HuH-7.5 (cell line): ENCODE data around the gene CDK3.
"Not testable (repeated sequence)": the region's sequence is repeated elsewhere in the genome, so short reads cannot be mapped to it uniquely, and the experiment has no call there.

Experiments
- DNase-seq: peaks from one replicate; pipeline ENCODE4 v3.0.0; 2011; ENCODE audit warnings: low spot score

CDK3 gene

DNA sequence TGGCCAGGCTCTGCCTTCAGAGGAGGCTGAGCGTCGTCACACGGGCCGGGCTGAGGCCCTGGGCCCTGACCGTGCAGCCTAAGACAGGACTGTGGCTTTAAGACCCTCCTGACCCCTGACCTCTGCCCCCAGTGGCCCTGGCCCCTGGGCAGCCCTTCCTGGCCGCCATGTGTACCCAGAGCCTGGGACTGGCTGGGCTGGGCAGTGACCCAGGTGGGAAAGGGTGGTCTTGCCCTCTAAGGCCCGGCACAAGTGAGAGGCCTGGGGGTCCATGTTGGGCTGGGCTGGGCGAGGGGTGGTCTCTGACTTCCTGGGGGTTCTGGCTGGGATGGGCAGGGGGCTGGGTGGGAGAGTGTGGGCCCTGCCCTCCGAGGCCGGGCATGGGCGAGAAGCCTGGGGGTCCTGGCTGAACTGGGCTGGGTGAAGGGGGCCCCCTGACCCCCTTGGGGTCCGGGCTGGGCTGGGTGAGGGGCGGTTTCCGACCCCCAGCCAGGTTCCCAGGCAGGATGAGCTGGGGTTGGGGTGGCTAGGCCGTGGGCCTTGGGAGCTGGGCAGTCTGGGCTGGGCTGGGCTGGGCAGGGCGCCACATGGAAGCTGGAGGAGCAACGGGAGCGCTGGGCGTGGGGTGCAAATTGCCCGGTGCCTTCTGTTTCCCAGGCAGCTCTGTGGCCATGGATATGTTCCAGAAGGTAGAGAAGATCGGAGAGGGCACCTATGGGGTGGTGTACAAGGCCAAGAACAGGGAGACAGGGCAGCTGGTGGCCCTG lies at the start of gene CDK3:
TSS of gene CDK3 (plus strand) at position 101 of the 767 bp plus-strand sequence. CDS start at position 672, 571 bp downstream.
- DNase-seq: no peak

GRCh38 chr17:75950855-75951554 lies 49.6 kb upstream of the CDK3 start:
- DNase-seq: no peak

DNA sequence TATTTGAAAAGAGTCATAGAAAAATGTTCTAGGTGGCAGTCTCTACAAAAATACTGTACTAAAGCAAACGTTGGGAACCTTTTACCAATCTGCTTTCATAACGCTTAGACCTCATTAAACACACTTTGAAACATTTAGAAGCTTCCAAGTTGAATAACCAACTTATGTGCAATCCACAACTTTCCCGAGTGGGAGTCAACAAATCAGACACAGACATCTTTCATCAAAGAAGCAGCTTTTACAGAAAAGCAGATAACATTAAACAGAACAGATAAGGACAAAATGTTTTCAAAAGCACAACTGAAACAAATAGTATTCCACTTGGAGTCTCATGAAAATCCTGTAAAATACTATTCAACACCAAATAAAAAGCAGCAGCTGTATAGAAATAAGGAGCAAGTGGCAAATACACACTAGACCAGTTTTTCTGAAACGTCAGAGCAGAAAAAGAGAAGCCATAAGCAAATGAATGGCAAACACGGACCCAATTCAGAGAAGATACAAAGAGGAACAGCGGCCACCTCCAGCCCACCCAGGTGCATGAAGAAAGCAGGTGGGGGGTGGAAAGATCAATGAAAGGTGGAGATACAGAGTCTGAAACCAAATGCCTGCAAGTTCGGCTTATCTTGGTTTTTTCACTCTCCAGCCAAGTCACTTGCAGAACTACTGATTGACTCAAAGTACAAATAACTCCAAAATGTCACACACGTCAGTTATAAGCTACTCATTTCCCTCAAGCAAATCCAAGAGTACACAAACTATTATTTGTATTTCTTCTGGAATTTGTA lies 41.4 kb upstream of the CDK3 start:
- no peak for DNase-seq

GRCh38 chr17:75959839-75960511 lies 40.7 kb upstream of the CDK3 start:
- DNase-seq: no peak

DNA sequence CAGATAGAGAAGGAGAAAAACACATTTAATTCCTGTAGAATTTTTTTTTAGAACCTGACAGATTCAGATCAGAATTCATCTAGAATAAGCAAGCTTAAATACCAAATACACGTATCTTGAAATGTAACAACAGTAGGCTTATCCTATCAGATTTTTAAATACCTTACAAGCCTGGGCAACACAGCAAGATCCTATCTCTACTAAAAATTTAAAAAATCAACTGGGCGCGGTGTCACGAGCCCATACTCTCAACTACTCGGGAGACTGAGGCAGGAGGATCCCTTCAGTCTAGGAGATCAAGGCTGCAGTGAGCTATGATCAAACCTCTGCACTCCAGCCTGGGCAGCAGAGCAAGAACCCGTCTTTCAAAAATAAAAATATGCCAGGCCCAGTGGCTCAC lies 35.2 kb upstream of the CDK3 start:
- no peak for DNase-seq

- DNase-seq: not testable (repeated sequence)
Observed at GRCh38 chr17:75969044-75969443, 31.6 kb upstream of the CDK3 start.

GRCh38 chr17:75970011-75970523 lies 30.6 kb upstream of the CDK3 start:
- no peak for DNase-seq

DNA sequence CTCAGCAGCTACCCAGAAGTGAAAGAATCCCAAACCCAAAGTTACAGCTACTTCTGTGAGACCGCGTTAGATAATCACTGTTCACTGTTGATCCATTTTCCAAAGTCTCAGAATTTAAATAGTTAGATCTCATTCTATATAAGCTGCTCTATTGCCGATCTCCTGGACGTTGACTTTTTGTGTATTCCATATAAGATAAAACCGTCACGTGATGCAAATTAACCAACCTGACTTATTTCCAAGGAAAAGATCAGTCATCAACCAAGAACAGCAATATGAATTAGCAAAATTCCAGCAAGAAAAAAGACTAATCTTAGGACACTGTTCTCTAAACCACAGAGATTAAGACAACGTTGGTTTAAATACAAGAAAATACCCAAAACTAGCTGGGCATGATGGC lies 30.0 kb upstream of the CDK3 start:
- DNase-seq: no peak

DNA sequence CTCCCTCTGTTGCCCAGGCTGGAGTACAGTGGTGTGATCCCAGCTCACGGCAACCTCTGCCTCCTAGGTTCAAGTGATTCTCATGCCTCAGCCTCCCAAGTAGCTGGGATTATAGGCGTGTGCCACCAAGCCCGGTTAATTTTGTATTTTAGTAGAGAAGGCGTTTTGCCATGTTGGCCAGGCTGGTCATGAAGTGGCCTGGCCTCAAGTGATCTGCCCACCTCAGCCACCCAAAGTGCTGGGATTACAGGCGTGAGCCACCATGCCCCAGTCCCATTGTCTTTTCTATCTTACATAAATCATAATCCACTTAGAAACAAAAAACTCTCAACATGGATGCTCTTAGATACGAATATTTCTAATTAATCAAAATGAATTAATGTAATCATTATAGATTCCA lies 25.5 kb upstream of the CDK3 start:
- not testable (repeated sequence) for DNase-seq

DNA sequence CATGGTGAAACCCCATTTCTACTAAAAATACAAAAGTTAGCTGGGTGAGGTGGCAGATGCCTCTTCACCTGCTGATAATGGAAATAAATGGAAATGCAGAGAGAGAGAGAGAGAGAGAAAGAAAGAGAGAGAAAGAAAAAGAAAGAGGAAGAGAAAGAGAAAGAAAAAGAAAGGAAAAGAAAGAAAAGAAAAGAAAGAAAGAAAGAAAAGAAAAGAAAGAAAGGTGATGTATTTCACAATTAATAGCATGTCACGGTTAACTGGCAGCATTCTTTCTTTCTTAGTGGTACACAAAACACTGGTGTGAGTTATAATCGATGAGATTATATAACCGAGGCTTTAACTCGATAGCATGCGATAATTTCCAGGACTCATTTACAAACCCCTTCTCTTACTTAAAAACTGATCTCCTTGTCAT lies 24.9 kb upstream of the CDK3 start:
- DNase-seq: no peak

- no peak for DNase-seq
Observed at GRCh38 chr17:75976175-75976848, 24.3 kb upstream of the CDK3 start.

DNA sequence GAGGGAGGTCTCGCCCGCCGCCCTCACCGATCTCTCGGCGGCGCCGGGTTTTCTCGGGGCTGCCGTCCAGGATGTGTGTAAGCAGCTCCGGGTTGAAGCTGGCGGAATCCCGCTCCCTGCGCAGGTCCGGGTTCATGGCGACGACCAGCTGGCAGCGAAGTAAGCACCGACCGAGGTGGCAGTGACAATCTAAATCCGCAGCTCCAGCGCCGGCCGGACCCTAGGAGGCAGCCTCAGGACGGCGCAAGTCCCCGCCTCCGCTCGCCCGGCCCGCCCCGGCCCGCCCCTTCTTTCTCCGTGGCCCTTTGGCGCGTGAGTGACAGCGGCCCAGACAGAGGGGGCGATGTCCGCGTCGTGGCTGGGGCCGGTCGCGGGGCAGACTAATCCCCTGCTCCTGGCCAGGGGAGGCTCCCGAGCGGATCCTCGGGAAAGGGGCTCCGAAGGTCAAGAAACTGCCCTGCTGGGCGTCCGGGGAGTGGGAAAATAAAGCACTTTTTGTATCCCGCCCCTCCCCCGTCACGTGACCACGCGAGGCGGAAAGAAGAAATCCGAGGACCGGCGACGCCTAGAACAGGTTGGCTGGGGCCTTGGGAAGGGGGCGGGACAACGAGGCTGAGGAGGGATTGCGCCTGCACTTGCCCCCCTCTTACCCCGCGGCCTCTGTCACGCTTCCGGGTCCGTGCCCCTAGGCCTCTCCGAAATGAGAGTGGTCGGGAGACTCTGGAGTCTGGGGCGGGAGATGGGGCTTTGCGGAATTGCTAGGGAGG lies 21.5 kb upstream of the CDK3 start, which contains the start of the genes ACOX1 and TEN1:
TSS of gene ACOX1 (minus strand) at position 229 of the 767 bp plus-strand sequence. CDS start at position 136, 93 bp downstream.
TSS of gene TEN1 (plus strand) at position 303 of the 767 bp plus-strand sequence. CDS start 6,953 bp downstream, outside the sequence.
- DNase-seq: peak; percentile 62

DNA sequence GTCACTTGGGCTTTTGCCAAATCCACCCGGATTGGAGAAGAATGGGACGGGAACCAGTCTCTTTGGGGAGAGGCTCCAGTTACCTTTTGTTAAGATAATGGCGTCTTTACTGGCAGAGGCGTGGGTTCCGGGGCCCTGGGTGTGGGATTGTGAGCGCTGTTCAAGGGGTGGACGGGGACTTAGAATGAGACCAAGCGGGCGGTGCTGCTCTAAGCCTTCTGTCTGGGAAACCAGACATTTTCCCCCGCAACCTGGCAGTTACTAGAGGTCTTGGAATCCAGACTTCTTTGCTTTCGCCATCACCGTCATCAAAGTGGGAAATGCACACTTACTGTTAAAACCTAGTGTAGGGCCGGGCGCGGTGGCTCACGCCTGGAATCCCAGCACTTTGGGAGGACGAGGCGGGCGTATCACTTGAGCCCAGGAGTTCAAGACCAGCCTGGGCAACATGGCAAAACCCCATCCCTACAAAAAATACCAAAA lies 20.9 kb upstream of the CDK3 start:
- DNase-seq: no peak

DNA sequence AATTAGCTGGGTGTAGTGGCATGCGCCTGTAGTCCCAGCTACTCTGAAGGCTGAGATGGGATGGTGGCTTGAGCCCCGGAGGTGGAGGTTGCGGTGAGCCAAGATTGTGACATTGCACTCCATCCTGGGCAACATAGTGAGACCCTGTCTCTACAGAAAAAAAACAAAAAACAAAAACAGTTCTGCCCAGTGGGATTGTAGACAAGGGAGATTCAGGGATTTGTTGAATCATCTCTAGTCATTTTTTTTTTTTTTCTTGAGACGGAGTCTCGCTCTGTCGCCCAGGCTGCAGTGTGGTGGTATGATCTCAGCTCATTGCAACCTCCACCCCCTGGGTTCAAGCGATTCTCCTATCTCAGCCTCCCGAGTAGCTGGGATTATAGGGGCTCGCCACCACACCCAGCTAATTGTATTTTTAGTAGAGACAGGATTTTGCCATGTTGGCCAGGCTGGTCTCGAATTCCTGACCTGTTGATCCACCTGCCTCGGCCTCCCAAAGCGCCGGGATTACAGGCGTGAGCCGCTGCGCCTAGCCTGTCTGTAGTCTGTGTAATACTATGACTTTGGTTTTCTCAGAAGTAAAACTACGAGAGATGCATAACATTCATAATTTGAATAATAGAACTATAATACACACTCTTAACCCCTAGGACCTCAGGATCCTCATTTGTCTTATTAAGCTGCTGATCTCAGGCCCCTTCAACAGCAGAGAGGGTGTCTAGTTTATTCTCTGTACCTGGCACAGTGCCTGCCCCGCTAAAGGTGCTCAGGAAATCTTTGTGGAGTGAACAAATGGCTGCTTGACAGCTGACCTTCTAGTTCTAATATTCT lies 20.3 kb upstream of the CDK3 start:
- no peak for DNase-seq

GRCh38 chr17:75981019-75981615 lies 19.5 kb upstream of the CDK3 start:
- DNase-seq: no peak

DNA sequence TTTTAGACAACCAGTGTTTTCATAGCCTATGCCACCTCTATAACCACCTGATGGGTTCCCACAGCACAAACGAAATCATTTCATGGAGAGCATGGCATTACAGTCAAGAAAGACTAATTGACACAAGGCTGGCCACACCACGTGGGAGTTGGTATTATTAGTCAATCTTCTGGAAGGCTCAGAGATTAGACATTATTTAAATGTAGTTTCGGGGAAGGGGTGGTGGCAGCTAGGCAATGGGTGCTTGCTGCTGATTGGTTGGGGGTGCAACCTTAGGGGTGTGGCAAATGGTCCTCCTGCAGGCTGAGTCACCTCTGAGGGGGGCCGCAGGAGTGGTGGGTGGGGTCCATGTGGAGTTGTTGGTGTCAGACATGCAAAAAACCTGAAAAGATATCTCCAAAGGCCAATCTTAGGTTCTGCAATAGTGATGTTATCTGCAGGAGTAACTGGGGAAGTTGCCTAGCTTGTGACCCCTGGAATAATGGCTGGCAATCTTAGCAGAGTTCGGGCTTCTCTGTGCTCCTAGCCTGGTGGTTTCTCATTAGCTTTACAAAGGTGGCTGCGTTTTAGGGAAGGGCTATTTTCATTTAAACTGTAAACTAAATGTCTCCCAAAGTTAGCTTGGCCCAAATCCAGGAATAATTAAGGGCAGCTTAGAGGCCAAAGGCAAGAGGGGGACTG lies 17.0 kb upstream of the CDK3 start:
- no peak for DNase-seq

DNA sequence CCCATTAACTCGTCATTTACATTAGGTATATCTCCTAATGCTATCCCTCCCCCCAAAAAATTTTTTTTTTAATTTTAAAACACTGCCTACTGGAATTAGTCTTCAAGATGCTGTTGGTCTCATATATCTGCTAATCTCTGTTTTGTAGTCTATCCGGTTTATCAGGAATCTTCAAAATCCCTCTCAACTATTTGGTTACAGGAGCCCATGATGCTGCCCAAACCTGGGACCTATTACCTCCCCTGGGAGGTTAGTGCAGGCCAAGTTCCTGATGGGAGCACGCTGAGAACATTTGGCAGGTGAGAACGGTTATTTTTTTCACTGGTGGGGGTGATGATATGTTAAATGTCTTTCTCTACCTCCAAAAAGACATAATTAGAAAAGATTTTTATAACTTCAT lies 14.7 kb upstream of the CDK3 start:
- DNase-seq: no peak

DNA sequence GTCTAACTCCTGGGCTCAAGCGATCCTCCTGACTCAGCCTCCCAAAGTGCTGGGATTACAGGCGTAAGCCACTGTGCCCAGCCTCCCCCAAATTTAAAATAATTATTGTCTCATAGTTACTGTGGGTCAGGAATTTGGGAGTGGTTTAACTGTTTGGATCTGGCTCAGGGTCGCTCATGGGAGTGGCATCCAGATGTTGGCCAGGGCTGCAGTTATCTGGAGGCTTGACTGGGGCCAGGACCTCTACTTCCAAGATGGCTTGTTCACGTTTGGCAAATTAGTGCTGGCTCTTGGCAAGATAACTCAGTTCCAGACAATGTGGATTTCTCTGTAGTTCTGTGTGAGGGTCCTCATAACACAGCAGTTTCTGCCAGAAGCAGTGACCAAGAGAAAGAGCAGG lies 13.6 kb upstream of the CDK3 start:
- no peak for DNase-seq
